Measurements from ENCODE around the gene PARP1. TPM values are rescaled to one million over a fixed set of nuclear protein-coding genes. Genes with fewer than 3 reads are reported as not detected.

Gene PARP1
- total RNA-seq, 1 experiment from 2014 or later, result 298 TPM

DNA sequence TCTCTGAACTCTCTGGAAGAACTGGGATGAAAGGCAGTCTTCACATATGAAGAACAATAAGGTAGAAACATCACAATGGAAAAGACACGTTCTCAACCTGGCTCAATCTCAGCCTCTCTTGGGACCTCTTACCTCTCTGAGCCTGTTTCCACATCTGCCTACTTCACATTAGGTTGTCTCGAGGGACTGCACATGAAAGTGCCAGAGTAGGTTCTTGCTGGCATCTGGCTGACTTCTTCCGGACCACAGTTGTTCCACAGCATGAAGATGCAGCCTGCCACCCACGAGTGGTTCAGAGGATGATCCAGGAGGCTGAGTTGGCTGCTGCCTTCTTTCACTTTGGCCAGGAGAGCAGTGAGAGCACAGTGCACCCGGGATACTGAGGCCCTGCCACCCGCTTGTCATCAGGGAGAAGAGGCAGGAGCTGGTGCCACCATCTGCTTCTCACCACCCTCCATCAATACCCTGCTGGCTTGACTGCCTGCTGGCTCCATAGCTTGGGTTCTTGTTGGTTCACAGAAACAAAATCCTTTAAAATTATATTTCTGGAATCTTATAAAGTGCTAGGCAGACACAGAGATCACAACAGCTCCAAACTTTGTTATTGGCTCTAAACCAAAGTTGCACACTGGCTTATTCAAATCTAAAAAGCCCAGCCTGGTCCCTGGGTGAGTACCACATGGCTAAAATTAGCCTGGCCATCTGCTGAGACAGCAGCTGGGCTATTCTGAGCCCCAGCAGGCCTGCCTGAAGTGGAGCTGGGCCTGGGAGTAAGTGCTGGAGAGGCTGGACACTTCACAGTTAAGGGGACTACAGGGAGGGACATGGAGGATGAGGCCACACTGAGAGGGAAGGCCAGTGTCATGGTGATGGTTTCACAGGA lies 52.0 kb downstream of the PARP1 start:
- Histone ChIP-seq H3K27me3 (ENCODE audit: low read length) (no peaks in the 10 kb centered on the region), H3K79me2 (ENCODE audit: low read length) (no peaks in the 10 kb centered on the region; the same call in 1 of the 2 replicates), H4K20me1 (ENCODE audit: insufficient read depth, low read depth, low read length) (no peaks in the 10 kb centered on the region), H3K9ac (ENCODE audit: low read length) (peak overlapping the region; percentile 73), H3K4me3 (ENCODE audit: low read length) (peak overlapping the region; percentile 54), H3K9me3 (ENCODE audit: low read length) (no peaks in the 10 kb centered on the region), H3K4me1 (ENCODE audit: low read length) (peaks cover 99% of the 10 kb centered on the region), H3K27ac (ENCODE audit: low read length) (peak overlapping the region; percentile 99), H3K9me2 (replicated peaks; ENCODE audit: insufficient read depth, low read length) (no peaks in the 10 kb centered on the region), H2AFZ (ENCODE audit: low read length) (no peak overlapping the region), H3K4me2 (ENCODE audit: low read depth, low read length, poor library complexity, severe bottlenecking) (peak overlapping the region; percentile 71), H3K36me3 (ENCODE audit: insufficient read depth, low read length) (peaks cover 49% of the 10 kb centered on the region)
- peak; percentile 96 for DNase-seq

DNA sequence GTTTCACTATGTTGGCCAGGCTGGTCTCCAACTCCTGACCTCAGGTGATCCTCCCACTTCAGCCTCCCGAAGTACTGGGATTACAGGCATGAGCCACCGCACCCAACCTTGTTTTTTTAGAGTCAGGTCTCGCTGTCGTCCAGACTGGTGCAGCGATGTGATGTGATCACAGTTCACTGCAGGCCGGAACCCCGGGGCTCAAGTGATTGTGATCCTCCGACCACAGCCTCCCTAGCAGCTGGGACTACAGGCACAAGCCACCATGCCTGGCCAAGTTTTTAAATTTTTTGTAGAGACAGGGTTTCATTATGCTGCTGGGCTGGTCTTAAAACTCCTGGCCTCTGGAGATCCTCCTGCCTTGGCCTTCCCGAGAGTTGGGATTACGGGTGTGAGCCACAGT lies 52.9 kb downstream of the PARP1 start:
- peak overlapping the region; percentile 99 for H3K27ac ChIP-seq (ENCODE audit: low read length)
- H2AFZ ChIP-seq (ENCODE audit: low read length), result no peak overlapping the region
- no peaks in the 10 kb centered on the region for H3K27me3 ChIP-seq (ENCODE audit: low read length)
- no peaks in the 10 kb centered on the region for H3K9me2 ChIP-seq (replicated peaks; ENCODE audit: insufficient read depth, low read length)
- no peaks in the 10 kb centered on the region for H4K20me1 ChIP-seq (ENCODE audit: insufficient read depth, low read depth, low read length)
- DNase-seq, result peak; percentile 77
- H3K9ac ChIP-seq (ENCODE audit: low read length), result peak overlapping the region; percentile 73
- no peaks in the 10 kb centered on the region for H3K9me3 ChIP-seq (ENCODE audit: low read length)
- H3K79me2 ChIP-seq (ENCODE audit: low read length), result no peaks in the 10 kb centered on the region; the same call in 1 of the 2 replicates
- peak overlapping the region; percentile 43 for H3K4me3 ChIP-seq (ENCODE audit: low read length)
- H3K4me1 ChIP-seq (ENCODE audit: low read length), result peaks cover 99% of the 10 kb centered on the region
- peaks cover 42% of the 10 kb centered on the region for H3K36me3 ChIP-seq (ENCODE audit: insufficient read depth, low read length)
- peak overlapping the region; percentile 71 for H3K4me2 ChIP-seq (ENCODE audit: low read depth, low read length, poor library complexity, severe bottlenecking)

DNA sequence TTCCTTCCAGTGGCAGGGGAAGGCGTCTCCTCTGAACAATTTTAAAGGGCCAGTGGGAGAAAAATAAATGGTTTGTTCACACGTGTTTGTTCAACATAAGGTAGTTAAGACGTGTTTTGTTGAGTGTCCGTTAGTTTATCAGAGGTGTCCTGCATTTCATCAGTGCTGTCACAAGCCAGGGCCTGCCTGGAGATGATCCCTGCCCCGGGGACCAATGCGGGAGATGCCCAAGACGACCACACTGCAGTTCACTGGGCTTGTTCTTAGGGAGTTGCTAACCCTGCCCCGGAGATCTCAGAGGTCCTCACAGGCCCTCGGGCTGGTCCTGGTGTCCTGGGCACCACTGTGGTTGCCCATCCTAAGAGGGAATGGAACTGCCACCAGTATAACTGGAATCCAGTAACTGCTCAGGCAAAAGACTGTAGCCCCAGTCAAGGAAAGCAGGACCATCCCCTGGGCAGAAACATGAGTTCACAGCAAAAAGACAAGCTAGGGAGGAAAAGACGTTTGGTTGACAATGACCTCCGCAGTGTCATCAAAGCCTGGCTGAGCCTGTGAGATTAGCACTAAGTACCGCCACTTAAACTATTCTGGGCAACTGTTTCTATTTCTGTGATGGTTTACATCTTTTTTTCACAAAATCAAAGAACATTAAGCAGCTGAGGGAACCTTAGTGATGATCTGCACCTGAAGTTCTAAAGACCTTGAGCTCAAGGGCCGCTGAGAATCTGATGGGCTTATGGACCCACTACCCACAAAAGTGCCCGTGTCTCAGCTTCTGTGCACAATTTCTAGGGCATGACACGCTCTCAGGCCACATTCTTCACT lies 54.0 kb downstream of the PARP1 start:
- Histone ChIP-seq H3K4me3 (ENCODE audit: low read length) (peak overlapping the region; percentile 34), H3K9me3 (ENCODE audit: low read length) (no peaks in the 10 kb centered on the region), H3K27ac (ENCODE audit: low read length) (peak overlapping the region; percentile 99), H3K9me2 (replicated peaks; ENCODE audit: insufficient read depth, low read length) (no peaks in the 10 kb centered on the region), H3K4me1 (ENCODE audit: low read length) (peaks cover 99% of the 10 kb centered on the region), H2AFZ (ENCODE audit: low read length) (no peak overlapping the region), H3K79me2 (ENCODE audit: low read length) (no peaks in the 10 kb centered on the region), H3K4me2 (ENCODE audit: low read depth, low read length, poor library complexity, severe bottlenecking) (peak overlapping the region; percentile 71), H3K27me3 (ENCODE audit: low read length) (no peaks in the 10 kb centered on the region), H3K9ac (ENCODE audit: low read length) (peak overlapping the region; percentile 77), H4K20me1 (ENCODE audit: insufficient read depth, low read depth, low read length) (no peaks in the 10 kb centered on the region), H3K36me3 (ENCODE audit: insufficient read depth, low read length) (peaks cover 32% of the 10 kb centered on the region)
- DNase-seq, result peak; percentile 95

DNA sequence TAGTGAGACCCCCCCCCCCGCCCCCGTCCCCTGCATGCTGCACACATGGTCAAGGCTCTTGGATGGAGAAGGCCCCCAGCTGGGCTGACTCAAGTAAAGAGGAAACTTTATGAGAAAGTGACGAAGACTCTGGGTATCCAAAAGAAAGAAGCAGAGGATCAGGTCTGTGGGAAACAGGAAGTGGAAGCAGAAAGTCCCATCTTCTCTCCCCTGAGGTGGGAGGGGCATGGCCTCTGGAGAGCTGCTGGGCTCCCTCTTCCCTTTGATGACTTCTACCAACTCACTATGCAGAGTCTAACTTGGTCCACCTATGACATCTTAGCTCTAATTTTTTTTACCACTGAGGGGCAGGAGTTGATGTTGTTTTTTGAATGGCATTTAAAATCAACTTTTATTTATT lies 56.2 kb downstream of the PARP1 start:
- Histone ChIP-seq H2AFZ (ENCODE audit: low read length) (no peak overlapping the region), H3K9me3 (ENCODE audit: low read length) (no peaks in the 10 kb centered on the region), H3K79me2 (ENCODE audit: low read length) (no peaks in the 10 kb centered on the region), H3K27me3 (ENCODE audit: low read length) (no peaks in the 10 kb centered on the region), H3K9me2 (replicated peaks; ENCODE audit: insufficient read depth, low read length) (no peaks in the 10 kb centered on the region), H3K9ac (ENCODE audit: low read length) (no peak overlapping the region), H3K4me3 (ENCODE audit: low read length) (no peak overlapping the region), H3K27ac (ENCODE audit: low read length) (peak overlapping the region; percentile 99), H3K4me2 (ENCODE audit: low read depth, low read length, poor library complexity, severe bottlenecking) (no peak overlapping the region), H3K36me3 (ENCODE audit: insufficient read depth, low read length) (peaks cover 17% of the 10 kb centered on the region), H4K20me1 (ENCODE audit: insufficient read depth, low read depth, low read length) (no peaks in the 10 kb centered on the region), H3K4me1 (ENCODE audit: low read length) (peaks cover 94% of the 10 kb centered on the region)
- peak; percentile 71 for DNase-seq

- Histone ChIP-seq H3K36me3 (ENCODE audit: insufficient read depth, low read length) (peaks cover 17% of the 10 kb centered on the region), H3K4me1 (ENCODE audit: low read length) (peaks cover 90% of the 10 kb centered on the region), H3K9me3 (ENCODE audit: low read length) (no peaks in the 10 kb centered on the region), H3K9me2 (replicated peaks; ENCODE audit: insufficient read depth, low read length) (no peaks in the 10 kb centered on the region), H3K4me2 (ENCODE audit: low read depth, low read length, poor library complexity, severe bottlenecking) (peak overlapping the region; percentile 49), H3K4me3 (ENCODE audit: low read length) (peak overlapping the region; percentile 5; the same call in 1 of the 2 replicates), H3K27me3 (ENCODE audit: low read length) (no peaks in the 10 kb centered on the region), H3K9ac (ENCODE audit: low read length) (peak overlapping the region; percentile 72), H3K27ac (ENCODE audit: low read length) (peak overlapping the region; percentile 99), H2AFZ (ENCODE audit: low read length) (peak overlapping the region; percentile 10; the same call in 1 of the 2 replicates), H3K79me2 (ENCODE audit: low read length) (no peaks in the 10 kb centered on the region), H4K20me1 (ENCODE audit: insufficient read depth, low read depth, low read length) (no peaks in the 10 kb centered on the region)
- DNase-seq, result peak; percentile 70
Measured at GRCh38 chr1:226350519-226350865, 57.4 kb downstream of the PARP1 start.

DNA sequence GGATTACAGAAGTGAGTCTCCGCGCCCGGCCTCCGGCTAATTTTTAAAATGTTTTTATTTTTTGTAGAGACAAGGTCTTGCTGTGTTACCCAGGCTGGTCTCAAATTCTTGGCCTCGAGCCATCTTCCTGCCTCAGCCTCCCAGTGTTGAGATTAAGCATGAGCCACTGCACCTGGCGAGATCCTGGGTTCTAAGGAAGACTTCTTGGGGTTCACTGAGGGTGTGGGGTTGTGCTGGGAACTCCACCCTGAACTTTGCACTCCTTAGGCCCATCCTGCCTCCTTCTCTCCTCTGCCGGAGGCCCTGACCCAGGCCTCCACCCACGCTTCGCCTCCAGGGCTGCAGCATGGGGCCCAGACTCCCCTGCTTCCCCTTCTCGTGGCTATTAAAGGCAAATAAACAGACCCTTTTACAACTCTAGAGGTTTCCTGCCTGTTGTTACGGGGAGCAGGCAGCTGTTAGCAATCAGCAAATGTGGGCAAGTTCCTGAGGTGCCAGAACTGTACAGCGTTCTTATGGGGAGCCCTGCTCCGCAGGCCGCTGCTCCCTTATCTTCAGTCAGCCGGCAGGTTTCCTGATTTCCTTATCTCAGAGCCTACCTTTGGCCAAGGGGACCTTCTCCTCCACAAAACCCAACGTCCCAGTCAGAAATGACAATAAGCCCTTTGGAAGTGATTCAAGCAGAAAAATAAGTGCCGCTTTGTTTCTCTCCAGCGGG lies 57.9 kb downstream of the PARP1 start:
- H2AFZ ChIP-seq (ENCODE audit: low read length), result peak overlapping the region; percentile 10; the same call in 1 of the 2 replicates
- no peaks in the 10 kb centered on the region for H3K9me3 ChIP-seq (ENCODE audit: low read length)
- peak overlapping the region; percentile 49 for H3K4me2 ChIP-seq (ENCODE audit: low read depth, low read length, poor library complexity, severe bottlenecking)
- no peaks in the 10 kb centered on the region for H3K9me2 ChIP-seq (replicated peaks; ENCODE audit: insufficient read depth, low read length)
- H3K4me1 ChIP-seq (ENCODE audit: low read length), result peaks cover 90% of the 10 kb centered on the region
- peak; percentile 82 for DNase-seq
- no peaks in the 10 kb centered on the region for H4K20me1 ChIP-seq (ENCODE audit: insufficient read depth, low read depth, low read length)
- H3K79me2 ChIP-seq (ENCODE audit: low read length), result no peaks in the 10 kb centered on the region
- H3K4me3 ChIP-seq (ENCODE audit: low read length), result peak overlapping the region; percentile 5; the same call in 1 of the 2 replicates
- peaks cover 13% of the 10 kb centered on the region for H3K36me3 ChIP-seq (ENCODE audit: insufficient read depth, low read length)
- peak overlapping the region; percentile 72 for H3K9ac ChIP-seq (ENCODE audit: low read length)
- H3K27ac ChIP-seq (ENCODE audit: low read length), result peak overlapping the region; percentile 99
- no peaks in the 10 kb centered on the region for H3K27me3 ChIP-seq (ENCODE audit: low read length)

DNA sequence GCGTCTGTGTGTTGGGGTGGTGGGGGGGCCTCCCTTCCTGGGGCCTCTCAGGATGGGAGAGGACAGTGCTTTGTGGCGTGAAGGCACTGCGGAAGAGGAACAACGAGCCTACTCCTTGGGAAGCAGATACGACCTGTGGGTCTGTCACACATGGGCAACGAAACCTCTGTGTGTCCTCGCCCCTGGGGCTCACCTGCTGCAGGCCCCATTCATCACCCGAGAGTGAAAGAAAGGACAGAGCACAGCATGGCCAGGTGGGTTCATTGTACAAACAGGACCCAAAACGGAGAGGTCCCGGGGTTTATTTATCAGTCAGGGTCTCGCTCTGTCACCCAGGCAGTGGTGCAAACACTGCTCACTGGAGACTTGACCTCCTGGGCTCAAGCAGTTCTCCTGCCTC lies 58.8 kb downstream of the PARP1 start:
- H3K9ac ChIP-seq (ENCODE audit: low read length), result peak overlapping the region; percentile 72

More for the DNA sequence above, 58.8 kb downstream of the PARP1 start:
- Histone ChIP-seq H3K36me3 (ENCODE audit: insufficient read depth, low read length) (peaks cover 13% of the 10 kb centered on the region), H2AFZ (ENCODE audit: low read length) (0 out of 2 replicates have a peak overlapping the region, but pooled peaks have one; percentile 10), H3K4me1 (ENCODE audit: low read length) (peaks cover 90% of the 10 kb centered on the region), H3K27me3 (ENCODE audit: low read length) (no peaks in the 10 kb centered on the region), H3K4me2 (ENCODE audit: low read depth, low read length, poor library complexity, severe bottlenecking) (peak overlapping the region; percentile 38), H3K79me2 (ENCODE audit: low read length) (no peaks in the 10 kb centered on the region), H4K20me1 (ENCODE audit: insufficient read depth, low read depth, low read length) (no peaks in the 10 kb centered on the region), H3K9me3 (ENCODE audit: low read length) (no peaks in the 10 kb centered on the region), H3K27ac (ENCODE audit: low read length) (peak overlapping the region; percentile 99), H3K4me3 (ENCODE audit: low read length) (no peak overlapping the region), H3K9me2 (replicated peaks; ENCODE audit: insufficient read depth, low read length) (no peaks in the 10 kb centered on the region)
- DNase-seq, result peak; percentile 71
